K562 (cell line): ENCODE results near the gene ATAD3C. TPM values are rescaled to one million over a fixed set of nuclear protein-coding genes. Genes with fewer than 3 reads are reported as not detected.

Experiments
- CXXC5 ChIP-seq: fragments of 250-450 bp; sonication (Bioruptor Pico); IDR thresholded peaks from 2 replicates; pipeline ENCODE4 v1.8.0; 2022; ENCODE audit warnings: inconsistent platforms, mild to moderate bottlenecking, moderate library complexity
- E2F5 ChIP-seq: sonication (generic); formaldehyde crosslinking; IDR thresholded peaks from 2 replicates; pipeline ENCODE4 v1.8.0; 2022; ENCODE audit warnings: mild to moderate bottlenecking, missing genetic modification reagents
- EHMT2 ChIP-seq: fragments of 450-650 bp; IDR thresholded peaks from 2 replicates; pipeline ENCODE4 v1.6.1; 2018; ENCODE audit warnings: antibody characterized with exemption
- EP300 ChIP-seq: IDR thresholded peaks from 2 replicates; pipeline ENCODE4 v1.6.1; 2012; ENCODE audit warnings: low read length, improper control_type of control experiment
- ESRRA ChIP-seq: fragments of 450-650 bp; IDR thresholded peaks from 2 replicates; pipeline ENCODE4 v1.6.1; 2014; ENCODE audit warnings: low read depth, mild to moderate bottlenecking, moderate library complexity, borderline replicate concordance
- GATAD2B ChIP-seq: fragments of 450-650 bp; IDR thresholded peaks from 2 replicates; pipeline ENCODE4 v1.6.1; 2017; ENCODE audit warnings: mild to moderate bottlenecking, borderline replicate concordance
- GTF2E2 ChIP-seq: fragments of 200-800 bp; sonication (Bioruptor generic); IDR thresholded peaks from 2 replicates; pipeline ENCODE4 v1.6.1; 2016; ENCODE audit warnings: missing genetic modification characterization, missing compliant biosample characterization
- HDAC8 ChIP-seq: fragments of 450-650 bp; IDR thresholded peaks from 2 replicates; pipeline ENCODE4 v1.6.1; 2016; ENCODE audit warnings: mild to moderate bottlenecking, missing genetic modification characterization, moderate library complexity, missing compliant biosample characterization
- HOXB6 ChIP-seq: fragments of 250-450 bp; sonication (Bioruptor Pico); IDR thresholded peaks from 2 replicates; pipeline ENCODE4 v1.5.1; 2022; ENCODE audit warnings: mild to moderate bottlenecking, borderline replicate concordance
- KDM5B ChIP-seq: fragments of 200-600 bp; sonication (generic); IDR thresholded peaks from 2 replicates; pipeline ENCODE4 v1.6.1; 2012; ENCODE audit warnings: low read depth, mild to moderate bottlenecking, moderate library complexity, low read length, control low read depth, inconsistent platforms; ENCODE audit not compliant: insufficient replicate concordance
- KLF6 ChIP-seq: fragments of 250-450 bp; sonication (Bioruptor Pico); IDR thresholded peaks from 2 replicates; pipeline ENCODE4 v1.4.0; 2020; ENCODE audit warnings: mild to moderate bottlenecking, moderate library complexity, borderline replicate concordance
- MCM2 ChIP-seq: fragments of 450-650 bp; IDR thresholded peaks from 2 replicates; pipeline ENCODE4 v1.6.1; 2017; ENCODE audit warnings: low read depth, mild to moderate bottlenecking
- MCM7 ChIP-seq, 2 experiments: fragments of 450-650 bp; IDR thresholded peaks; 2 replicates each; pipeline ENCODE4 v1.6.1; 2016 to 2018
- MEIS2 ChIP-seq: fragments of 450-650 bp; IDR thresholded peaks from 2 replicates; pipeline ENCODE4 v1.6.1; 2014; ENCODE audit warnings: mild to moderate bottlenecking; ENCODE audit not compliant: partially characterized antibody
- NEUROD1 ChIP-seq: fragments of 150-350 bp; IDR thresholded peaks from 2 replicates; pipeline ENCODE4 v1.6.1; 2014; ENCODE audit warnings: borderline replicate concordance, low read length, low read depth; ENCODE audit not compliant: partially characterized antibody
- PHTF2 ChIP-seq: fragments of 250-450 bp; sonication (Bioruptor Pico); IDR thresholded peaks from 2 replicates; pipeline ENCODE4 v1.5.0; 2021; ENCODE audit warnings: mild to moderate bottlenecking
- POLR2AphosphoS5 ChIP-seq: IDR thresholded peaks from 2 replicates; pipeline ENCODE4 v1.6.1; 2011; ENCODE audit warnings: mild to moderate bottlenecking, low read depth, low read length, moderate library complexity; ENCODE audit not compliant: control insufficient read depth, insufficient read depth
- RFX1 ChIP-seq: fragments of 450-650 bp; IDR thresholded peaks from 2 replicates; pipeline ENCODE4 v1.6.1; 2016; ENCODE audit warnings: mild to moderate bottlenecking, moderate library complexity
- SAFB2 ChIP-seq: fragments of 200-400 bp; formaldehyde crosslinking; IDR thresholded peaks from 2 replicates; pipeline ENCODE4 v1.6.1; 2018; ENCODE audit warnings: borderline replicate concordance, low read length, low read depth, moderate library complexity; ENCODE audit not compliant: severe bottlenecking
- SAP30 ChIP-seq: fragments of 200-600 bp; sonication (generic); IDR thresholded peaks from 2 replicates; pipeline ENCODE4 v1.6.1; 2012; ENCODE audit warnings: borderline replicate concordance, low read depth, mild to moderate bottlenecking, moderate library complexity, low read length, control low read depth, inconsistent platforms; ENCODE audit not compliant: insufficient read depth, poor library complexity, severe bottlenecking
- SMAD1 ChIP-seq: fragments of 150-350 bp; IDR thresholded peaks from 2 replicates; pipeline ENCODE4 v1.6.1; 2014; ENCODE audit warnings: low read length, low read depth; ENCODE audit not compliant: partially characterized antibody
- SRSF3 ChIP-seq: fragments of 200-400 bp; formaldehyde crosslinking; IDR thresholded peaks from 2 replicates; pipeline ENCODE4 v1.6.1; 2016; ENCODE audit warnings: mild to moderate bottlenecking, low read length, moderate library complexity; ENCODE audit not compliant: insufficient read depth
- TARDBP ChIP-seq: fragments of 450-650 bp; IDR thresholded peaks from 2 replicates; pipeline ENCODE4 v1.6.1; 2016
- ZNF12 ChIP-seq: sonication (generic); formaldehyde crosslinking; IDR thresholded peaks from 2 replicates; pipeline ENCODE4 v1.4.0; 2020; ENCODE audit warnings: mild to moderate bottlenecking, missing genetic modification reagents
- ZNF408 ChIP-seq: fragments of 250-450 bp; sonication (Bioruptor Pico); IDR thresholded peaks from 2 replicates; pipeline ENCODE4 v1.4.0; 2020; ENCODE audit warnings: low read depth, mild to moderate bottlenecking, moderate library complexity
- ZNF449 ChIP-seq: fragments of 250-450 bp; sonication (Bioruptor Pico); IDR thresholded peaks from 2 replicates; pipeline ENCODE4 v1.8.0; 2022; ENCODE audit warnings: moderate library complexity, mild to moderate bottlenecking, inconsistent platforms
- ZNF668 ChIP-seq: fragments of 250-450 bp; sonication (Bioruptor Pico); IDR thresholded peaks from 2 replicates; pipeline ENCODE4 v1.8.0; 2022; ENCODE audit warnings: mild to moderate bottlenecking, inconsistent platforms
- ZNF766 ChIP-seq: fragments of 200-800 bp; sonication (Bioruptor generic); conservative IDR thresholded peaks from 2 replicates; pipeline ENCODE4 v1.6.1; 2016; ENCODE audit warnings: missing genetic modification characterization, missing compliant biosample characterization
- ZNF778 ChIP-seq: fragments of 450-650 bp; formaldehyde crosslinking; IDR thresholded peaks from 2 replicates; pipeline ENCODE4 v1.4.0; 2020; ENCODE audit warnings: mild to moderate bottlenecking, moderate library complexity
- polyA plus RNA-seq, 8 experiments: library from polyadenylated mRNA; depleted of rRNA in 4 of 8; stranded (reverse) in 5 of 8; unstranded in 3 of 8; fragments of >200 nt; fragmentation: Nextera tagmentation in 2 of 8; fragmentation: Illumina TruSeq in 1 of 8; extraction: Ambion mirVana in 2 of 8; extraction: Trizol in 1 of 8; gene quantifications; 2 replicates each; pipeline versions ENCODE4 v1.2.1 to v1.2.3, GENCODE V29; 2011 to 2014; ENCODE audit warnings: inconsistent platforms in 1 of 8, missing spikeins in 1 of 8
- total RNA-seq, 7 experiments: library from RNA; depleted of rRNA in 6 of 7; stranded (reverse); fragments of >200 nt in 6 of 7; fragmentation: Illumina TruSeq in 2 of 7; extraction: Trizol in 2 of 7; gene quantifications; 2 replicates each; pipeline versions ENCODE4 v1.2.1 to v1.2.3, GENCODE V29; 2011 to 2021; ENCODE audit warnings: low replicate concordance in 1 of 7

ATAD3C gene
- total and polyA plus RNA-seq, 9 of the 15 experiments (the other 6 are each of a cell fraction or from before 2014, with no cell fraction given), result 0.03 to 0.18 TPM; not detected in 7

GRCh38 chr1:1471389-1472052 is 22.0 kb downstream of the ATAD3C start, which contains the start of gene ATAD3B (continued):
- TF ChIP-seq ZNF449 (CRISPR knock-in tag) (no peak), ESRRA (peak; percentile 80), PHTF2 (no peak), MEIS2 (peak; percentile 58), HOXB6 (no peak), SRSF3 (no peak), ZNF668 (CRISPR knock-in tag) (no peak), GATAD2B (no peak), ZNF766 (CRISPR knock-in tag) (no peak), ZNF12 (CRISPR knock-in tag) (no peak), POLR2AphosphoS5 (peak; percentile 64), E2F5 (no peak), MCM2 (no peak), EHMT2 (no peak), SAP30 (peak; percentile 79), SAFB2 (no peak), GTF2E2 (tag) (peak; percentile 72; the same call in 1 of the 2 replicates), RFX1 (no peak; the same call in 1 of the 2 replicates), ZNF778 (no peak), SMAD1 (no peak), EP300 (peak; percentile 43; the same call in 1 of the 2 replicates), KLF6 (CRISPR knock-in tag) (peak; percentile 38; the same call in 1 of the 2 replicates), TARDBP (0 out of 2 replicates have a peak, but pooled peaks have one; percentile 43), KDM5B (peak; percentile 30), CXXC5 (CRISPR knock-in tag) (peak; percentile 92), HDAC8 (tag) (no peak), ZNF408 (CRISPR knock-in tag) (no peak), MCM7 (IDR thresholded peaks at IDR 0.05) (no peak), NEUROD1 (no peak)
